GM19452 (cell line): ENCODE measurements around the gene SLX9.

ENCODE experiments used
- ATAC-seq: cut with Tn5 transposase; IDR thresholded peaks from one replicate; pipeline ENCODE4 v1.9.1; 2021; ENCODE audit not compliant: unreplicated experiment

Gene SLX9

GRCh38 chr21:44939532-44940115, at the start of gene SLX9:
TSS of gene SLX9 (plus strand) at chr21:44940029. CDS start at chr21:44940058, 29 bp downstream.
- ATAC-seq: peak; percentile 61

DNA sequence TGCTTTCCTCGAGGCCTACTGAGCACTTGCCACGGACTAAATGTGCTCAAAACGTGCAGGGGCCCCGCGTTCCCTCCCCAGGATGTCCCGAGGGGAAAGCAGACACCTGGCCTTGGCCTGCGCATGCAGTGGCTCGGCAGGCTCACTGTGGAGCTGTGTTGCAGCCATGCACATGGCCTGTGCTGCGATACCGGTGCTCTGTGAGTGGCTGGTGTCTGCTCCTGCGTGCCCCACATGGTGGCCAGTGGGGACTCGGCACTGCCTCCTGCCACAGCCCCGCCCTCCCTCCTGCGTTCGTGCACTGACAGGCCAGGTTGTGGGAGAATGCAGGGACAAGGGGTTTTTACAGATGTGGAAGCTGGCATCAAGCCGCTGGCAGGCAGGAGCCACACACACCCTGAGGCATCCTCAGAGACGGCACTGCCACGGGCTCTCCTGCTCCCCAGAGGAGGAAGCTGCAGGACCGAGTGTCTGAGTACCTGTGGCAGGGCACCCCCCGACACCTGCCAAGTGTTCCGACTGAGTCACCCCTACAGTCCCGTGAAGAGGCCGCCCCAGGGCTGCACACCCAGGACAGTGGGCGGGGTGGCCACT, 49.4 kb upstream of the SLX9 start:
- no peak for ATAC-seq

GRCh38 chr21:44890961-44891541, 48.8 kb upstream of the SLX9 start:
- no peak for ATAC-seq

DNA sequence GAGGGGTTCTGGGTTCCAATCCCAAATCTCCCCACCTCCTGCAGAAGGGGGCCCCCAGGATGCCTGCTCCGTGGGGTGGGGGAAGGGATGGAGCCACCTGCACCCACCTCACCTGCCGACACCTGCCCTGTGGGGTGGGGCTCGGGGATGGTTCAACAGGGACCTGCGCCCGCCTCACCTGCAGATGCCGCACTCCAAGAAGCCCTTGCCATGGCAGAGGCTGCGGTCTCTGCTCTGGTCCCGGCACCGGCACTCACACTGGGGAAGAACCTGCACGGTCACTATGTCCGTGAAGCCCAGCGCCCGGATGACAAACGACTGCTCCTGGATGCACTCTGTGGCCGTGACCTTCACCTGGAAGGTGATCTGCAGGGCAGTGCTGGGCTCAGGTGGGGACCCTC, 48.2 kb upstream of the SLX9 start:
- no peak for ATAC-seq

DNA sequence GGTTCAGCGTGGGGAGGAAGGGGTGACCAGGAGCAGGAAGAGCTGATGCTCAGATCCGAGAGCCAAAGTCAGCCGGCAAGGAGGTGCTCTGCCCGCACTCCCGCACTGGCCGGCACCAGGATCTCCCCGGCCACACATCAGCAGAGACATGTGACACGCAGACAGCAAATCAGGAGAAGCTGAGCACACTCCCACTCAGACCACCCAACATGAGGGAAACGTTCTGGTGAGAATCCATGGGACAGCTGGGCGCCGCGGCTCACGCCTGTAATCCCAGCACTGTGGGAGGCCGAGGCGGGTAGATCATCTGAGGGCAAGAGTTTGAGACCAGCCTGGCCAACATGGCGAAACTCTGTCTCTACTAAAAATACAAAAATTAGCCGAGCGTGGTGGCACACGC, 47.7 kb upstream of the SLX9 start:
- no peak for ATAC-seq

DNA sequence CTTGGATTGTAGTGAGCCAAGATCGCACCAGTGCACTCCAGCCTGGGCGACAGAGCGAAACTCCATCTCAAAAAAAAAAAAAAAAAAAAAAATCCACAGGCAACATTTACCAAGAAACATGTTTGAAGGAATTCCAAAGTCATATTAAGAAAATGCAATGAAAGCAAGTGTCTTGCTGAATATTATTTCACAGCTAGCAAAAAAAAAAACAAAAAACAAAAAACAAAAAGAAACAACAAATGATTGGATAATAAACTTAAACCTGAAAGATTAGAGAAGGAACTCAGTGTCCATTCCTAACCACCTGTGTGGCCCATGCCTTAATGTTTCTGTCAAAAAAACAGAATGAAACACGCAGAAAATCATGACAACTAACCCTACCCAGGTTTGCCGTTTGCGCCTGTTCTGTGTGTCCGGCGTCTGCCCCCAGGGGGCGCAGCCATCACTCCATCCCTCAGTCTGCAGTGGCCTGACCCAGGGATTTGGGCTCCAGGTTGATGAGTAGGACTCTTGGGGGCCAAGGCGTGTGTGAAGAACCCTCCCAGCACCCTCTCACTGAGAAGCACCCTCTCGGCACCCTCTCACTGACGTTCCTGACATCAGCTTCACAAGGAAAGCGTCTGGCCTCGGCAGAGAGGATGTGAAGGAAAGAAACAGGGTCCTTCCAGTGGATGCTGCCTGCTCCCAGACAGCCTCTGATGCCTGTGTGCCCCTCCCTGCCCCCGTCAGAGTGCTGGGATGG, 47.1 kb upstream of the SLX9 start:
- no peak for ATAC-seq

- ATAC-seq: no peak
Observed at GRCh38 chr21:44893278-44893556, 46.6 kb upstream of the SLX9 start.

- ATAC-seq: no peak
Observed at GRCh38 chr21:44893948-44894656, 45.7 kb upstream of the SLX9 start.

DNA sequence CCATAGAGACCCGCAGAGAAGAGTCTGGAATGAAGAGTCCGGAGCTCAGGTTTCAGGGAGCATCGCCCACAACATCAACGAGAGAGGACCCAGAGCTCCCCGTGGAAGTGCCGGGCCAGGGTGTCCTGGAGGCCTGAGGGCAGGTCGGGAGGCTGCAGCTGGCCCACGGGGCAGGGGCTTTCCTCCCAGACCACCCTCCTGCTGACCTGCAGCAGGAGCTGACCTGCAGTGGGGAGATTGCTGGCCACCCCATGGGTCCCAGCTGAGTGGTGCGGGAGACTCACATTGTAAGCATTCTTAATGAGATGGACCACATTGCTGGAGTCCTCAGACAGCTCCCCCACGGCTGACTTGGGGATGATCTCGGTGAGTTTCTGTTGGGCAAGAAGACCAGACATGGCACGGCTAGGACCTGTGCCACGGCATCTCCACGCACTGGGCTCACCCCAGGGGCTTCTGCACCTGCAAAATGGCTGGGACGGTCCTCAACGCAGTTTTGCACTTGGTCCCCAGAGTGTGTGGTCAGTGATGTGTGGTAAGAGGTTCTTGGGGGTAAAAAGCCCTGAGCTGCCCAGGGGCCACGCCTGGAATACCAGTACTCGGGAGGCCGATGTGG, 45.0 kb upstream of the SLX9 start:
- ATAC-seq: no peak

DNA sequence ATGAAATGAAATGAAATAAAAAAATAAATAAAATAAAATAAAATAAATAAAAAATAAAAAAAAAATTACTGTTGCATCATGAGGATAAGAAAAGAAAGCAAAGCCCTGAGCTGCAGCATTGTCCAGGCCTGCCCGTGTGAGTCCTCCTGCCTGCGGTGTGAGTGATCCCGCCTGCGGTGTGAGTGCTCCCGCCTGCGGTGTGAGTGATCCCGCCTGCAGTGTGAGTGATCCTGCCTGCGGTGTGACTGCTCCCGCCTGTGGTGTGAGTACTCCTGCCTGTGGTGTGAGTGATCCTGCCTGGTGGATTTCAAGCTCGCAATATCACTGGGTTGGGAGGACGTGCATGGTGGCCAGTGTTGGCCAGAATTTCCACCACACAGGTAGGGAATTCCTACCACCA, 44.0 kb upstream of the SLX9 start:
- no peak for ATAC-seq

GRCh38 chr21:44896561-44897286, 43.1 kb upstream of the SLX9 start:
- no peak for ATAC-seq

GRCh38 chr21:44897326-44898010, 42.4 kb upstream of the SLX9 start:
- ATAC-seq: no peak

- ATAC-seq: no peak
Observed at GRCh38 chr21:44898011-44898488, 41.8 kb upstream of the SLX9 start.

DNA sequence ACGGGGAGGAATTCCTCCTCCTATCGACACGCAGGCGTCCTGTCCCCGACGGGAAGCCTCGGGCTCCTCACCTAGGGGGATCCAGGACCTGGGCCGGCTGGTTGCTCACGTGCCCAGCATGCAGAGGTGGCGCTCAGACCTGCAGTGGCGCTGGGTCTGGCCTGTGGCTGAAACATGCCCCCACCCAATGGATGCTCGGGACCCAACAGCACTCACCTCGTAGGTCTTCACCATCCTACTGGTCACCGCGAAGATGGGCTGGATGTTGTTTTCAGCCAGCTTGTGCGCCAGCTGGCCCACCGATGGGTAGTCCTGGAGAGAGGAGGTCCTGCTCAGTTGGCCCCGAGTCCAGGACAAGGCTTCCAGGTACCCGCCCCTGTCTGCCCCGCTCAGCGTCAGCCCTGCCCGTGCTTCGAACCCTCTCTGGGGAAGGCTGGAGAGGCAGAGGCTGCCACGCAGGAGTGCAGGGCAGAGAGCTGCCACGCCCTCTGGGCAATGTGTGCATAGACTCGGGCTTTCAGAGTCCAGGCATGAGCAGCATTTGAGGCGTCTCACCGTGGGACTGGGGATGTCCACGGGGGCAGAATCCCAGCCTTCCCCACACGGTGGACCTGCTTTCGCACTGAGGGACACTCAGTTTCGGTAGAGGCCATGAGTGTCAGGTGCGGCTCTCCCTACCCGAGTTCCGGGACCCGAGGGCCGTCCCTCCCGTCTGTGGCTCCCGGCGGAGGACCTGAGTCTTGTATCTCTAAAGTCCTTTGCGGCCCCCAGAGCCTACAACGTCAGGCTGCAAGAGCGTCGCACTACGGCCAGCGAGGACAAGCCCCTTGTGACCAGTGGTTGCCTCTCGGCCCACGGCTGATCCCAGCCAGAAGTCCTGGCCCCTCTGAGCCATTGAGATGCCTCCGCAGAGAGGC, 40.7 kb upstream of the SLX9 start:
- ATAC-seq: no peak

GRCh38 chr21:44899768-44900558, 39.9 kb upstream of the SLX9 start:
- no peak for ATAC-seq

DNA sequence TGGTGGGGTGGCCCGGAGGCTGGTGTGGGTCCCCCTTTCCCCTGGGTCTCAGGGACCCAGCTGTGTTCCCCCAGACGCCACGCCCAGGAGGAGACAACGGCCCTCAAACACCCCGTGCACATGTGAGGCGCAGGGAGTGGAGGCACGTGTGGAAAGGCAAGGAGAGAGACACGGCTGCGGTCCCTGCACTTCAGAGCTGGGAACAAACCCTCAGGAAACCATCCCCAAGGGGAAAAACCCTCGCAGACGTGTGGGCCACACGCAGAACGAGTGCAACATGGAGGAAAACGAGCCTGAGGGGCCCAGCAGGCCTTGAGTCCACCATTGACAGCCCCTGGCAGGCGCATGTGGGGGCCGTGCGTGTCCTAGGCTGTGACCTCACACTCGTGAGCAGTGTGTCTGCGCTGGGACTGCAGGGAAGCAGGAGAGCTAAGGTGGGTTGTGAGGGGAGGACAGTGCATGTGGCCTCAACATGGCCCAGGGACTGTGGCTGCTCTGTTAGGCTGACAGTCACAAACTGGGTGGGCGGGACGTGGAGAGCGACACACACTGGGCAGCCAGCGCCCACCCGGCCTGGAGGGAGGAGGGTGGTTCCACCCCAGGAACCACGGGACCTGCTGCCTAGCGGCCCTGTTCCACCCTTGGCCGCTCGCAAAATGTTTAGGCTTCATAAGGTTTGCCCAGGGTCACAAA, 39.1 kb upstream of the SLX9 start:
- no peak for ATAC-seq

DNA sequence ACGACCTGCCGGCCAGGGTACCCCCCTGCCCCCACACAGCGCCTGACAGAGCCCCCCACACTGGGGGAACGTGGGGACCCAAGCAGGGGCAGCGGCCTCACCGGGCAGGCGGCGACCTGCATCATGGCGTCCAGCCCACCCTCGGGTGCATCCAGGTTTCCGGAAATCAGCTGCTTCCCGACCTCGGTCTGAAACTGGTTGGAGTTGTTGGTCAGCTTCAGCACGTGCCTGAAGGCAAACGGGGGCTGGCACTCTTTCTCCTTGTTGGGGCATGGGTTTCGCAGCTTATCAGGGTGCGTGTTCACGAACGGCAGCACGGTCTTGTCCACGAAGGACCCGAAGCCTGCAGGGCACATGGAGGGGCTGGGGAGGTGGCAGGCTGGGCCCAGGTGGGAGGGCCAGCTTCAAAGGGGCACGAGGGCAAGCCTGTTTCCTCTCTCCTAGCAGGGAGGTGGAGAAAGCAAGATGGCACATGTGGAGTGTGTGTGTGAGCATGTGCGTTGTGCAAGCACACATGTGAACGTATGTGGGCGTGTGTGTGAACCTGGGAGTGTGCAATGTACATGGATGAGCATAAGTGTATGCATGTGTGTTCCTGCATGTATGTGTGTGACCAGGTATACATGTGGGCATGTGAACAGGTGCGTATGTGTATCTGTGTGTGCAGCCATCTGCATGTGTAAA, 38.3 kb upstream of the SLX9 start:
- no peak for ATAC-seq
